Hepatocyte (in vitro differentiated cells): Measurements from ENCODE around the gene NMBR.

Experiments used
- EZH2 ChIP-seq: fragments of 200-600 bp; sonication (generic); IDR thresholded peaks from 2 replicates; pipeline ENCODE4 v1.6.1; 2016; ENCODE audit warnings: antibody characterized with exemption, mild to moderate bottlenecking, borderline replicate concordance
- TF ChIP-seq, protein P1 (sequence below): fragments of 200-600 bp; sonication (generic); IDR thresholded peaks from 2 replicates; pipeline ENCODE4 v1.5.1; 2016; ENCODE audit warnings: antibody characterized with exemption, mild to moderate bottlenecking; ENCODE audit not compliant: poor library complexity

DNA sequence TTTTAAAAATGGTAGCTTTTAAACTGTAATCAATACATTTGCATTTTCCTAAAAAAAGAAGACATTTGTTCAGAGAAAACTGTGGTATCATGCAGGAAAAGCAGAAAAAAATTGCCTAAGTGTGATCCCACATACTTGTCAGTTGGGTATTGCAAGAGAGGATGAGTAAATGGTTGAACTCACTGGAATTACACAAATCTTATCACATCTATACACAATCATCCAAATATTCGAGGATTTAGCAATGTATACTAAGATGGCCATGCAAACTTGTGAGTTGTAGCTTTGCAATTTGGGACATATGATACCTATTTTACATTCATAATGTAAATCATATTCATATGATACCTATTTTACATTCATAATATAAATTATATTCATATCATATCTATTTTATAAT is 72.4 kb downstream of the NMBR start:
- TF ChIP-seq, protein P1, sequence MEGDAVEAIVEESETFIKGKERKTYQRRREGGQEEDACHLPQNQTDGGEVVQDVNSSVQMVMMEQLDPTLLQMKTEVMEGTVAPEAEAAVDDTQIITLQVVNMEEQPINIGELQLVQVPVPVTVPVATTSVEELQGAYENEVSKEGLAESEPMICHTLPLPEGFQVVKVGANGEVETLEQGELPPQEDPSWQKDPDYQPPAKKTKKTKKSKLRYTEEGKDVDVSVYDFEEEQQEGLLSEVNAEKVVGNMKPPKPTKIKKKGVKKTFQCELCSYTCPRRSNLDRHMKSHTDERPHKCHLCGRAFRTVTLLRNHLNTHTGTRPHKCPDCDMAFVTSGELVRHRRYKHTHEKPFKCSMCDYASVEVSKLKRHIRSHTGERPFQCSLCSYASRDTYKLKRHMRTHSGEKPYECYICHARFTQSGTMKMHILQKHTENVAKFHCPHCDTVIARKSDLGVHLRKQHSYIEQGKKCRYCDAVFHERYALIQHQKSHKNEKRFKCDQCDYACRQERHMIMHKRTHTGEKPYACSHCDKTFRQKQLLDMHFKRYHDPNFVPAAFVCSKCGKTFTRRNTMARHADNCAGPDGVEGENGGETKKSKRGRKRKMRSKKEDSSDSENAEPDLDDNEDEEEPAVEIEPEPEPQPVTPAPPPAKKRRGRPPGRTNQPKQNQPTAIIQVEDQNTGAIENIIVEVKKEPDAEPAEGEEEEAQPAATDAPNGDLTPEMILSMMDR, result no peak
- no peak for TF ChIP-seq EZH2
